ENCODE measurements around the gene ANKRD30B. TPM values are rescaled to one million over a fixed set of nuclear protein-coding genes. Genes with fewer than 3 reads are reported as not detected.
"Not testable (repeated sequence)": the region's sequence is repeated elsewhere in the genome, so short reads cannot be mapped to it uniquely, and the experiment has no call there.

The ANKRD30B gene
- total RNA-seq, 4 donors from 2014 or later: 0.94 to 2.5 TPM; not detected in 2

GRCh38 chr18:14867988-14868387 lies 120.0 kb downstream of the ANKRD30B start:
- not testable (repeated sequence) for H3K4me3 ChIP-seq, DNase-seq, H3K4me1 ChIP-seq, H3K36me3 ChIP-seq, H3K9me3 ChIP-seq, H3K27ac ChIP-seq, H3K27me3 ChIP-seq

GRCh38 chr18:14868825-14869224 lies 120.9 kb downstream of the ANKRD30B start:
- TF ChIP-seq CTCF (IDR thresholded peaks at IDR 0.05): peak in 1 of 6 experiments; percentile 18
- H3K27me3 ChIP-seq, H3K9me3 ChIP-seq, H3K27ac ChIP-seq, H3K4me1 ChIP-seq, H3K4me3 ChIP-seq, H3K36me3 ChIP-seq, DNase-seq: not testable (repeated sequence)

GRCh38 chr18:14878826-14879225 lies 130.9 kb downstream of the ANKRD30B start:
- H3K4me3 ChIP-seq, H3K27me3 ChIP-seq, H3K9me3 ChIP-seq, H3K36me3 ChIP-seq, H3K4me1 ChIP-seq, DNase-seq, H3K27ac ChIP-seq: not testable (repeated sequence)

DNA sequence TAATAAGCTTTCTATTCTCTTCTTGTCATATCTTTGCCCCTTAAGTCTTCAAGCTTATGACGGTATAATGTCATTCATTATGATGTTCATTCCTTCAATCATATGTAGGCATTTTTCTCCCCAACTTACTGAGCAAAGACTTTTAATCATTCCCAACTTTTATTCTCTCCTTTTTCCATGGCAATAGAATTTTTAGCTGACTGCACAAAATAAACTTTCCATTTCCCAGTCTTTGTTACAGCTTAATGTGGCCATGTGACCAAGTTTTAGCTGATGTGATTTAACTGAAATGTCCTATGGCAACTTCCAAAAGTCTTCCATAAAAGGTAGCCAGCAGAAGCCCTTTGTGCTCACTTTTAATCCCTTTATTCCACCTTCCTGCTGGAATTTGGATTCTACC lies 152.5 kb downstream of the ANKRD30B start:
- H3K9me3 ChIP-seq: no peaks in the 10 kb centered on the region
- H3K27me3 ChIP-seq: no peaks in the 10 kb centered on the region
- no peak for DNase-seq
- H3K36me3 ChIP-seq: no peaks in the 10 kb centered on the region
- TF ChIP-seq POLR2A (IDR thresholded peaks at IDR 0.05) (no peak), CTCF (IDR thresholded peaks at IDR 0.05) (no peak)
- no peak overlapping the region for H3K27ac ChIP-seq
- H3K4me3 ChIP-seq: no peak overlapping the region
- no peaks in the 10 kb centered on the region for H3K4me1 ChIP-seq

Small RNA genes within 50 kb of the gene (small RNA-seq; reads per million reads assigned to genes)
- gene MIR3156-2 (0 reads per million in 2 donors), gene RNU6-1210P (0 reads per million in 2 donors)

Other genes starting within 250 kb of the ANKRD30B start
- gene POTEC, start 204.6 kb upstream of the ANKRD30B start, total RNA-seq: not detected

Measured in Peyer's patch (tissue), 4 donors.